Loucy (cell line): ENCODE results near the gene DEFB125.

ENCODE experiments used
- H2AFZ ChIP-seq: fragments of 200-600 bp; sonication (generic); 2 replicates; pipeline ENCODE4 v1.6.0; 2016; ENCODE audit warnings: antibody characterized with exemption, mild to moderate bottlenecking, low read length, moderate library complexity
- H3F3A ChIP-seq: fragments of 200-600 bp; 2 replicates; pipeline ENCODE4 v1.6.0; 2016; ENCODE audit warnings: antibody characterized with exemption, low read depth, mild to moderate bottlenecking
- H3K27me3 ChIP-seq: fragments of 200-600 bp; sonication (generic); 2 replicates; pipeline ENCODE4 v1.6.1; 2014; ENCODE audit warnings: low read length, mild to moderate bottlenecking; ENCODE audit not compliant: insufficient read depth, poor library complexity, severe bottlenecking
- H3K36me3 ChIP-seq: fragments of 200-600 bp; sonication (generic); 2 replicates; pipeline ENCODE4 v1.6.1; 2016; ENCODE audit warnings: low read length; ENCODE audit not compliant: insufficient read depth
- H3K4me1 ChIP-seq: fragments of 200-600 bp; sonication (generic); 2 replicates; pipeline ENCODE4 v1.5.1; 2014; ENCODE audit warnings: low read length, mild to moderate bottlenecking; ENCODE audit not compliant: insufficient read depth, poor library complexity, severe bottlenecking
- H3K4me2 ChIP-seq: fragments of 200-600 bp; sonication (generic); 2 replicates; pipeline ENCODE4 v1.6.0; 2014; ENCODE audit warnings: antibody characterized with exemption, low read length, low read depth, mild to moderate bottlenecking; ENCODE audit not compliant: poor library complexity, severe bottlenecking
- H3K4me3 ChIP-seq: fragments of 200-600 bp; sonication (generic); 2 replicates; pipeline ENCODE4 v1.5.1; 2014; ENCODE audit warnings: low read length, mild to moderate bottlenecking, mixed read lengths; ENCODE audit not compliant: poor library complexity, severe bottlenecking
- H3K79me2 ChIP-seq: fragments of 200-600 bp; sonication (generic); 2 replicates; pipeline ENCODE4 v1.6.1; 2014; ENCODE audit warnings: low read length; ENCODE audit not compliant: insufficient read depth
- H3K9ac ChIP-seq: fragments of 200-600 bp; sonication (generic); 2 replicates; pipeline ENCODE4 v1.6.0; 2014; ENCODE audit warnings: mild to moderate bottlenecking, low read depth, low read length, moderate library complexity; ENCODE audit not compliant: poor library complexity, severe bottlenecking
- H3K9me2 ChIP-seq: fragments of 200-600 bp; sonication (generic); replicated peaks from 2 replicates; pipeline ENCODE4 v1.6.1; 2016; ENCODE audit warnings: low read depth, low read length, mixed read lengths
- H3K9me3 ChIP-seq: fragments of 200-600 bp; sonication (generic); 2 replicates; pipeline ENCODE4 v1.6.1; 2014; ENCODE audit warnings: mild to moderate bottlenecking, antibody characterized with exemption, low read length, low read depth; ENCODE audit not compliant: insufficient read depth
- H4K20me1 ChIP-seq: fragments of 200-600 bp; sonication (generic); 2 replicates; pipeline ENCODE4 v1.6.0; 2014; ENCODE audit warnings: antibody characterized with exemption, low read length, mild to moderate bottlenecking; ENCODE audit not compliant: insufficient read depth, poor library complexity, severe bottlenecking
- CTCF ChIP-seq: fragments of 200-600 bp; sonication (generic); conservative IDR thresholded peaks from 2 replicates; pipeline ENCODE4 v1.5.1; 2014; ENCODE audit warnings: mild to moderate bottlenecking, antibody characterized with exemption, low read length
- EZH2phosphoT487 ChIP-seq: fragments of 200-600 bp; IDR thresholded peaks from 2 replicates; pipeline ENCODE4 v1.6.1; 2018; ENCODE audit warnings: antibody characterized with exemption, mild to moderate bottlenecking, moderate library complexity, borderline replicate concordance

The DEFB125 gene

GRCh38 chr20:61757-62156 lies 25.7 kb upstream of the DEFB125 start:
- no peaks in the 10 kb centered on the region for H3K79me2 ChIP-seq
- H3K4me3 ChIP-seq, result no peak overlapping the region
- H3K27me3 ChIP-seq, result no peaks in the 10 kb centered on the region
- H3K4me2 ChIP-seq, result no peak overlapping the region
- no peak overlapping the region for H2AFZ ChIP-seq
- H3K9ac ChIP-seq, result no peak overlapping the region
- no peaks in the 10 kb centered on the region for H3K36me3 ChIP-seq
- no peaks in the 10 kb centered on the region for H4K20me1 ChIP-seq
- H3K4me1 ChIP-seq, result no peaks in the 10 kb centered on the region
- no peaks in the 10 kb centered on the region for H3K9me2 ChIP-seq
- H3K9me3 ChIP-seq, result peaks cover 55% of the 10 kb centered on the region; the same call in 1 of the 2 replicates
- TF ChIP-seq CTCF (no peak), EZH2phosphoT487 (no peak)
- no peaks in the 10 kb centered on the region for H3F3A ChIP-seq

DNA sequence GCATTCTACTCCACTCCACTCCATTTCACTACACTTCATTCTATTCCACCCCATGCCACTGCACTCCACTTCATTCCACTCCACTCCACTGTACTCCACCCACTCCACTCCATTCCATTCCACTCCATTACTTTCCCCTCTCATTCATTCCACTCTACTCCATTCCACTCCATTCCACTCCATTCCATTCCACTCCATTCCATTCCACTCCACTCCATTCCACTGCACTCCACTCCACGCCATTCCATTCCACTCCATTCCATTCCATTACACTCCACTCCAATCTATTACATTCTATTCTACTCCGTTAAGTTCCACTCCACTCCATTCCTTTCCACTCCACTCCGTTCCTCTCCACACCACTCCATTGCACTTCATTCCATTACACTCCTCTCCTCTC lies 25.0 kb upstream of the DEFB125 start:
- no peaks in the 10 kb centered on the region for H3K27me3 ChIP-seq
- H3K4me2 ChIP-seq, result no peak overlapping the region
- TF ChIP-seq CTCF (no peak), EZH2phosphoT487 (no peak)
- no peaks in the 10 kb centered on the region for H3K36me3 ChIP-seq
- H3K4me1 ChIP-seq, result no peaks in the 10 kb centered on the region
- H3K4me3 ChIP-seq, result no peak overlapping the region
- H3K9me2 ChIP-seq, result no peaks in the 10 kb centered on the region
- no peaks in the 10 kb centered on the region for H3F3A ChIP-seq
- H4K20me1 ChIP-seq, result no peaks in the 10 kb centered on the region
- H2AFZ ChIP-seq, result no peak overlapping the region
- H3K79me2 ChIP-seq, result no peaks in the 10 kb centered on the region
- peaks cover 60% of the 10 kb centered on the region; the same call in 1 of the 2 replicates for H3K9me3 ChIP-seq
- no peak overlapping the region for H3K9ac ChIP-seq

GRCh38 chr20:64026-64603 lies 23.4 kb upstream of the DEFB125 start:
- no peak for TF ChIP-seq EZH2phosphoT487
- TF ChIP-seq CTCF, result no peak
- peaks cover 60% of the 10 kb centered on the region; the same call in 1 of the 2 replicates for H3K9me3 ChIP-seq
- H3K27me3 ChIP-seq, result no peaks in the 10 kb centered on the region

More at GRCh38 chr20:64026-64603, 23.4 kb upstream of the DEFB125 start:
- Histone ChIP-seq H3K79me2 (no peaks in the 10 kb centered on the region), H3K4me2 (no peak overlapping the region), H2AFZ (no peak overlapping the region), H4K20me1 (no peaks in the 10 kb centered on the region), H3K4me1 (no peaks in the 10 kb centered on the region), H3K36me3 (no peaks in the 10 kb centered on the region), H3K9me2 (no peaks in the 10 kb centered on the region), H3K9ac (no peak overlapping the region), H3K4me3 (no peak overlapping the region), H3F3A (no peaks in the 10 kb centered on the region)
